Upper lobe of left lung (tissue), 6 donors: ENCODE measurements around the gene PIAS4. TPM values are rescaled to one million over a fixed set of nuclear protein-coding genes. Genes with fewer than 3 reads are reported as not detected.
"Not testable (repeated sequence)": the region's sequence is repeated elsewhere in the genome, so short reads cannot be mapped to it uniquely, and the experiment has no call there.

ENCODE experiments used
- ATAC-seq, 2 donors: fragments of 200-7000 bp; cut with Tn5 transposase; one replicate each; pipeline ENCODE4 v1.9.1; 2022; ENCODE audit warnings: mild to moderate bottlenecking in 2 of 2, moderate library complexity in 2 of 2; ENCODE audit not compliant: low FRiP score in 2 of 2
- DNase-seq, 2 donors: peaks; one replicate each; pipeline ENCODE4 v3.0.0-alpha.2; 2019 to 2020
- H3K27ac ChIP-seq, 4 donors: fragments of 200-600 bp; sonication (generic); one replicate each; pipeline ENCODE4 v1.5.1; 2016 to 2019
- H3K27me3 ChIP-seq, 4 donors: fragments of 200-600 bp; sonication (generic); one replicate each; pipeline ENCODE4 v1.5.1; 2017 to 2019
- H3K36me3 ChIP-seq, 4 donors: fragments of 200-600 bp; sonication (generic); one replicate each; pipeline ENCODE4 v1.5.1; 2016 to 2019
- H3K4me1 ChIP-seq, 4 donors: fragments of 200-600 bp; sonication (generic); one replicate each; pipeline ENCODE4 v1.5.1; 2018 to 2019
- H3K4me3 ChIP-seq, 4 donors: fragments of 200-600 bp; sonication (generic); one replicate each; pipeline ENCODE4 v1.5.1; 2017 to 2019; ENCODE audit warnings: mild to moderate bottlenecking in 2 of 4, moderate library complexity in 1 of 4
- H3K9me3 ChIP-seq, 4 donors: fragments of 200-600 bp; sonication (generic); one replicate each; pipeline ENCODE4 v1.5.1; 2018 to 2019
- CTCF ChIP-seq, 6 experiments: fragments of 450-650 bp in 4 of 6; fragments of 200-600 bp in 2 of 6; sonication (generic) in 2 of 6; IDR thresholded peaks; one replicate each; pipeline ENCODE4 v1.5.1; 2016 to 2019; ENCODE audit warnings: antibody characterized with exemption in 6 of 6
- EP300 ChIP-seq, 4 donors: sonication (generic); formaldehyde crosslinking; IDR thresholded peaks; one replicate each; pipeline ENCODE4 v1.5.1; 2017; ENCODE audit warnings: antibody characterized with exemption in 4 of 4, control low read depth in 2 of 4
- POLR2A ChIP-seq, 4 donors: fragments of 450-650 bp; IDR thresholded peaks; one replicate each; pipeline ENCODE4 v1.5.1; 2016 to 2017; ENCODE audit warnings: antibody characterized with exemption in 4 of 4, mild to moderate bottlenecking in 2 of 4
- POLR2AphosphoS5 ChIP-seq, 2 donors: sonication (generic); formaldehyde crosslinking; IDR thresholded peaks; one replicate each; pipeline ENCODE4 v1.5.1; 2017; ENCODE audit warnings: antibody characterized with exemption in 2 of 2
- WGBS, 2 donors: methylation state at CpG; one replicate each; pipeline ENCODE4 v1.1.5; 2017 to 2018; 5-methylcytosine and 5-hydroxymethylcytosine counted together
- total RNA-seq, 6 donors: library from RNA; depleted of rRNA in 4 of 6; stranded (reverse); fragments of >200 nt in 4 of 6; gene quantifications; one replicate each; pipeline versions ENCODE4 v1.1.0 to v1.2.1, GENCODE V29; 2016 to 2021
- donor health status: DM: no; HTN: no; CAD: no; lungs with moderate emphysema.
- donor health status: DM: no; HTN: yes; CAD: no; lungs with severe emphysema.

Gene PIAS4
- total RNA-seq, 6 donors from 2014 or later, result 13.7 to 53.4 (median 21.9) TPM

GRCh38 chr19:3987619-3988371, 19.7 kb upstream of the PIAS4 start:
- ATAC-seq, result peak; percentile 65 to 84

GRCh38 chr19:3990815-3991117, 16.8 kb upstream of the PIAS4 start:
- WGBS, 2 donors, result 68 to 74% methylated on average over 3 of the region's 3 CpGs

More at GRCh38 chr19:3987619-3988371, 19.7 kb upstream of the PIAS4 start:
- no peak for TF ChIP-seq EP300 (IDR thresholded peaks at IDR 0.05)
- TF ChIP-seq CTCF (IDR thresholded peaks at IDR 0.05), result peak; percentile 58 to 84 (median 72)
- TF ChIP-seq POLR2AphosphoS5 (IDR thresholded peaks at IDR 0.05), result no peak
- peaks cover 37 to 52% (median 39%) of the 10 kb centered on the region in 4 donors for H3K4me1 ChIP-seq
- no peaks in the 10 kb centered on the region for H3K27me3 ChIP-seq
- DNase-seq, result peak; percentile 93 to 97
- peak overlapping the region in 3 of 4 donors; percentile 13 to 73 (median 23) for H3K4me3 ChIP-seq
- WGBS, 2 donors, result 10 to 11% methylated on average over 30 of the region's 30 CpGs
- peak overlapping the region in 1 of 4 donors; percentile 98 for H3K27ac ChIP-seq
- H3K9me3 ChIP-seq, result no peaks in the 10 kb centered on the region
- H3K36me3 ChIP-seq, result peaks cover 11 to 17% (median 14%) of the 10 kb centered on the region in 4 donors

GRCh38 chr19:3995607-3996006, 11.9 kb upstream of the PIAS4 start:
- DNase-seq (no peak), ATAC-seq (no peak)
- Histone ChIP-seq H3K9me3 (no peaks in the 10 kb centered on the region), H3K4me3 (no peak overlapping the region), H3K27ac (no peak overlapping the region), H3K4me1 (no peaks in the 10 kb centered on the region), H3K27me3 (no peaks in the 10 kb centered on the region), H3K36me3 (no peaks in the 10 kb centered on the region)
- WGBS, 2 donors, result 84 to 85% methylated on average over 6 of the region's 6 CpGs
- TF ChIP-seq EP300 (IDR thresholded peaks at IDR 0.05), result no peak
- no peak for TF ChIP-seq POLR2AphosphoS5 (IDR thresholded peaks at IDR 0.05)
- TF ChIP-seq POLR2A (IDR thresholded peaks at IDR 0.05), result no peak
- TF ChIP-seq CTCF (IDR thresholded peaks at IDR 0.05), result no peak

More at GRCh38 chr19:3990815-3991117, 16.8 kb upstream of the PIAS4 start:
- H3K9me3 ChIP-seq, result no peaks in the 10 kb centered on the region
- peaks cover 20 to 30% (median 21%) of the 10 kb centered on the region in 4 donors for H3K4me1 ChIP-seq
- ATAC-seq, result no peak
- H3K36me3 ChIP-seq, result no peaks in the 10 kb centered on the region
- no peak overlapping the region for H3K27ac ChIP-seq
- no peak overlapping the region for H3K4me3 ChIP-seq
- TF ChIP-seq POLR2A (IDR thresholded peaks at IDR 0.05) (no peak), EP300 (IDR thresholded peaks at IDR 0.05) (no peak), CTCF (IDR thresholded peaks at IDR 0.05) (no peak), POLR2AphosphoS5 (IDR thresholded peaks at IDR 0.05) (no peak)
- DNase-seq, result no peak
- no peaks in the 10 kb centered on the region for H3K27me3 ChIP-seq

GRCh38 chr19:3998667-3999412, 8.7 kb upstream of the PIAS4 start:
- H3K9me3 ChIP-seq, H3K36me3 ChIP-seq, H3K27ac ChIP-seq, ATAC-seq, H3K4me1 ChIP-seq, H3K4me3 ChIP-seq, DNase-seq, H3K27me3 ChIP-seq: not testable (repeated sequence)
- WGBS, 2 donors, result 83 to 86% methylated on average over 23 to 29 of the region's 29 CpGs

GRCh38 chr19:4000798-4001197, 6.7 kb upstream of the PIAS4 start:
- not testable (repeated sequence) for H3K4me1 ChIP-seq, H3K27ac ChIP-seq, H3K4me3 ChIP-seq, H3K27me3 ChIP-seq, H3K36me3 ChIP-seq, H3K9me3 ChIP-seq, ATAC-seq, DNase-seq
- 92% methylated on average over 5 of the region's 5 CpGs for WGBS, 2 donors

GRCh38 chr19:4005436-4005835, 2.1 kb upstream of the PIAS4 start:
- ATAC-seq, H3K9me3 ChIP-seq, H3K27me3 ChIP-seq, H3K4me3 ChIP-seq, H3K27ac ChIP-seq, DNase-seq, H3K36me3 ChIP-seq: not testable (repeated sequence)
- H3K4me1 ChIP-seq, result peaks cover 24 to 34% (median 28%) of the 10 kb centered on the region in 4 donors
- WGBS, 2 donors, result 93 to 97% methylated on average over 9 of the region's 9 CpGs
